ENCODE measurements around the gene RAB11B. TPM values are rescaled to one million over a fixed set of nuclear protein-coding genes. Genes with fewer than 3 reads are reported as not detected.
A peak's percentile ranks its signal among the peaks of the same experiment; 100 is the strongest.
"Not testable (repeated sequence)": the region's sequence is repeated elsewhere in the genome, so short reads cannot be mapped to it uniquely, and the experiment has no call there.

RAB11B gene
- total RNA-seq = 100 to 1,000 TPM in 1 of 4 donors, 10 to 100 TPM in 3; 48.6 to 159 (median 56.1) TPM

DNA sequence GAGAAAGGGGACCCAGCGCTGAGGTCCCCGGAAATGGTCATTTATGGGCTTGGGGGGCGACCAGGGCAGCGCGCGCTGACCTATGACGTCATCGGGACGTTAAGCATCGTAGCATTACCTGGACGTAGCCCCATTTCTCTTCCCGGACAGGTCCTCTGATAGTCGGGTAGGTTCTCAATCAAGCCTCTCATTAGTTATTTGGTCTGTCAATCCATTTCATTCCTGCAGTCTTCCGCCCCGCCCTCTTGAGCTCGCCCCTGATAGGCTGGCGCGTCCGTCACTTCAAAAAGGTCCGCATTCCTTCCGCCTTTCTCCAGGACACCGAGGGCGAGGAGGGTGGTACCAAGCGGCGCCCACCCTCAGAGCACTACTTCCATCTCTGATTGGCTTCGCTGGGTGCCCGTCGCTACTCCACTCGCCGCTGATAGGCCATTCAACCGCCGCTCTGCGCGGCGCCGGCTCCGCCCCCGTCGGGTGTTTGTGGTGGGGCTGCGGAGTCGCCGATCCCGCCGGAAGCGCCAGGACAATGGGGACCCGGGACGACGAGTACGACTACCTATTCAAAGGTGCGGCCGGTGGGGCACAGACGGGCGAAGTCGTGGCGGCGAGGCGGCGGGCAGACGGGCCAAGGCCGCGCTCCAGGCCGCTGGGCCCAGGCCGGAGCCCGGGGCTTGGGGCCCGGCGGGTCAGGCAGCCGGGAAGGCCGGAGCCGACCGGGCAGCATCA, at the start of gene RAB11B:
RAB11B (plus strand) TSS at position 470 of the 726 bp plus-strand sequence; CDS start at position 527, 57 bp downstream.
- peak within 1 kb of the TSS; percentile 99 to 100 (median 100) for H3K27ac ChIP-seq
- H3K27me3 ChIP-seq = no peaks in the 10 kb centered on the region
- H3K4me1 ChIP-seq = peaks cover 17 to 45% (median 27%) of the 10 kb centered on the region in 4 donors
- 1% methylated on average over 63 of the region's 70 CpGs; no CpG with 5 or more reads in 1 of the 2 donors for WGBS, 2 donors (ENCODE audit: low coverage in 1 of 2)
- intact Hi-C loops (cut with DNase I; ENCODE audit: low total_unique reads) (loop anchor here (1.0 kb wide), 1 partner anchor 28 kb away; no protein-coding TSS in a partner anchor), in situ Hi-C loops (cut with MboI; ENCODE audit: low pct_ligation_motif_present in 1 of 4, low pct_unique_long_range_greater_than_20kb in 1 of 4, low sequenced_read_pairs in 3 of 4) (no loop called here)
- no peaks in the 10 kb centered on the region for H3K9me3 ChIP-seq
- H3K36me3 ChIP-seq = no peaks in the 10 kb centered on the region
- TF ChIP-seq EP300 (IDR thresholded peaks at IDR 0.05; ENCODE audit: low read depth) (no peak), POLR2A (IDR thresholded peaks at IDR 0.05) (peak; percentile 58), POLR2AphosphoS5 (IDR thresholded peaks at IDR 0.05) (peak in 2 of 3 donors; percentile 69 to 72)
- DNase-seq = peak; percentile 100
- H3K4me3 ChIP-seq = peak within 1 kb of the TSS; percentile 86 to 100 (median 95)

GRCh38 chr19:8341504-8341903, 48.7 kb upstream of the RAB11B start:
- Histone ChIP-seq H3K4me1 (peaks cover 0 to 11% (median 6%) of the 10 kb centered on the region in 4 donors), H3K27ac (peak overlapping the region in 3 of 4 donors; percentile 6 to 53 (median 21)), H3K27me3 (peaks cover 71% of the 10 kb centered on the region)
- H3K36me3 ChIP-seq; DNase-seq; H3K9me3 ChIP-seq; H3K4me3 ChIP-seq; intact Hi-C loops (cut with DNase I; ENCODE audit: low total_unique reads); in situ Hi-C loops (cut with MboI; ENCODE audit: low pct_ligation_motif_present in 1 of 4, low pct_unique_long_range_greater_than_20kb in 1 of 4, low sequenced_read_pairs in 3 of 4): not testable (repeated sequence)
- WGBS, 2 donors (ENCODE audit: low coverage in 1 of 2) = 87% methylated on average over 4 of the region's 4 CpGs; no CpG with 5 or more reads in 1 of the 2 donors

- whole genome bisulfite sequencing, 2 donors (ENCODE audit: low coverage in 1 of 2) = 49 to 60% methylated on average over 2 to 14 of the region's 14 CpGs
- in situ Hi-C loops (cut with MboI; ENCODE audit: low pct_ligation_motif_present in 1 of 4, low pct_unique_long_range_greater_than_20kb in 1 of 4, low sequenced_read_pairs in 3 of 4) = no loop called here
- no peak for DNase-seq
- Histone ChIP-seq H3K36me3 (no peaks in the 10 kb centered on the region), H3K27ac (peak overlapping the region in 2 of 4 donors; percentile 53 to 58), H3K4me1 (peaks cover 0 to 11% (median 6%) of the 10 kb centered on the region in 4 donors), H3K9me3 (no peaks in the 10 kb centered on the region), H3K4me3 (peak overlapping the region in 1 of 4 donors; percentile 42), H3K27me3 (peaks cover 63% of the 10 kb centered on the region)
- intact Hi-C loops (cut with DNase I; ENCODE audit: low total_unique reads) = no loop called here
- TF ChIP-seq CTCF (IDR thresholded peaks at IDR 0.05) (no peak), POLR2AphosphoS5 (IDR thresholded peaks at IDR 0.05) (no peak), EP300 (IDR thresholded peaks at IDR 0.05; ENCODE audit: low read depth) (no peak), POLR2A (IDR thresholded peaks at IDR 0.05) (no peak)
Measured at GRCh38 chr19:8342316-8342683, 47.9 kb upstream of the RAB11B start.

DNA sequence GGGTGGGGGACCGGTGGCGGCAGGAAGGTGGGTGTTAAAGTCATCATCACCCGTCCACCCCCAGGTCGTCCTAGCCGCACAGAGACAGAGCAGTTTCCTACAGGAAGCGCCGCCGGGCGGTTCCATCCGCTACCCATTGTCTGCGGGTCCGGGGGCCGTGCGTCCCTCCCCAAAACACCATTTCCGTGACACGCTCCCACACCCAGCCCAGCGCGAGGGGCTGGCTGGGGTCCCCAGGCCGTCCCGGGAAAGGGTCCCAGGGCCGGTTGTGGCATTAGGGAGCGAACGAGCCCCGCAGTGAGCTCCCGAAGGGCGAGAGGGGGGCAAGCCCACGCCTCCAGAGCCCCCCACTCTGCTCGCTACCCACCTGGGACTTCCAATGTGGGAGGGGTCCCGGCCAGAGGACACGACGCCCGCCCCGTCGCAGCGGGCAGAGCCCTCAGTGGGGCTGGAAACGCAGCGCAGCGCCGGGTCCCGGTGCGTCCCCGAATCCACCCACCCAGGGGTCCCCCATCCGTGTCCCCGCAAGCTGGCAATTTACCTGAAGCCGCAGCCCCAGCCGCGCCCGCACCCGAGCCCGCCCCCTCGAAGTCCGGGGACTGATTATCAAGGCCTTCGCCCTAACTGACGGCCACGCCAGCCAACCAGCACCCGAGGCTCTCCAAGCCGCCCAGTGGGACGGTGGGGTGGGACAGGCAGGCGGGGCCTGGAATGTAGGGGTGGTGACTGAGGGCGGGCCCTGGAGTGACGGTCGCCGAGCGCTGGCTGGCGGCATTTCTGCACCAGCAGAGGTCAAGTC, 47.3 kb upstream of the RAB11B start, which contains the start of gene KANK3:
KANK3 (minus strand) TSS at position 579 of the 799 bp plus-strand sequence. CDS start 5,434 bp downstream, outside the sequence.
- WGBS, 2 donors (ENCODE audit: low coverage in 1 of 2) = 2% methylated on average over 37 of the region's 65 CpGs; no CpG with 5 or more reads in 1 of the 2 donors

More for the DNA sequence above, 47.3 kb upstream of the RAB11B start, which contains the start of gene KANK3:
- H3K27ac ChIP-seq = peak within 1 kb of the TSS; percentile 37 to 58 (median 50)
- peak; percentile 95 for DNase-seq
- intact Hi-C loops (cut with DNase I; ENCODE audit: low total_unique reads) (no loop called here), in situ Hi-C loops (cut with MboI; ENCODE audit: low pct_ligation_motif_present in 1 of 4, low pct_unique_long_range_greater_than_20kb in 1 of 4, low sequenced_read_pairs in 3 of 4) (no loop called here)
- H3K9me3 ChIP-seq = no peaks in the 10 kb centered on the region
- H3K27me3 ChIP-seq = peaks cover 58% of the 10 kb centered on the region
- TF ChIP-seq EP300 (IDR thresholded peaks at IDR 0.05; ENCODE audit: low read depth) = no peak
- peak in 1 of 5 experiments; percentile 22 for TF ChIP-seq CTCF (IDR thresholded peaks at IDR 0.05)
- TF ChIP-seq POLR2AphosphoS5 (IDR thresholded peaks at IDR 0.05) = peak; percentile 30 to 60 (median 52)
- TF ChIP-seq POLR2A (IDR thresholded peaks at IDR 0.05) = no peak
- no peaks in the 10 kb centered on the region for H3K36me3 ChIP-seq
- peaks cover 0 to 11% (median 6%) of the 10 kb centered on the region in 4 donors for H3K4me1 ChIP-seq
- H3K4me3 ChIP-seq = peak within 1 kb of the TSS; percentile 2 to 46 (median 32)

All from transverse colon (tissue), 4 donors.